ENCODE data around the gene NKAIN2.
A peak's percentile ranks its signal among the peaks of the same experiment; 100 is the strongest.
"Not testable (repeated sequence)": the region's sequence is repeated elsewhere in the genome, so short reads cannot be mapped to it uniquely, and the experiment has no call there.

Gene NKAIN2

GRCh38 chr6:124356276-124356810 lies 552.7 kb downstream of the NKAIN2 start:
- DNase-seq = no peak

- no peak for DNase-seq
These were observed 553.1 kb downstream of the NKAIN2 start for GRCh38 chr6:124356811-124357210.

- no peak for DNase-seq
These were observed 564.5 kb downstream of the NKAIN2 start for GRCh38 chr6:124368131-124368530.

GRCh38 chr6:124371974-124372475 lies 568.4 kb downstream of the NKAIN2 start:
- no peak for DNase-seq

- no peak for DNase-seq
These were observed 569.7 kb downstream of the NKAIN2 start for GRCh38 chr6:124373386-124373785.

- no peak for DNase-seq
These were observed 585.5 kb downstream of the NKAIN2 start for GRCh38 chr6:124389127-124389526.

GRCh38 chr6:124393536-124393935 lies 589.9 kb downstream of the NKAIN2 start:
- DNase-seq = no peak

- no peak for DNase-seq
These were observed 592.7 kb downstream of the NKAIN2 start for GRCh38 chr6:124396361-124396760.

- DNase-seq = no peak
These were observed 596.8 kb downstream of the NKAIN2 start for GRCh38 chr6:124400261-124400999.

- not testable (repeated sequence) for DNase-seq
These were observed 606.8 kb downstream of the NKAIN2 start for GRCh38 chr6:124410425-124410824.

GRCh38 chr6:124412657-124413056 lies 609.0 kb downstream of the NKAIN2 start:
- DNase-seq = not testable (repeated sequence)

- DNase-seq = no peak
These were observed 616.6 kb downstream of the NKAIN2 start for GRCh38 chr6:124420116-124420840.

- DNase-seq = peak; percentile 59
These were observed 620.0 kb downstream of the NKAIN2 start for GRCh38 chr6:124423621-124424020.

- no peak for DNase-seq
These were observed 627.2 kb downstream of the NKAIN2 start for GRCh38 chr6:124430740-124431318.

GRCh38 chr6:124432620-124433019 lies 629.0 kb downstream of the NKAIN2 start:
- peak; percentile 7 for DNase-seq

- DNase-seq = no peak
These were observed 629.9 kb downstream of the NKAIN2 start for GRCh38 chr6:124433387-124434160.

- no peak for DNase-seq
These were observed 630.8 kb downstream of the NKAIN2 start for GRCh38 chr6:124434421-124434820.

- DNase-seq = no peak
These were observed 633.1 kb downstream of the NKAIN2 start for GRCh38 chr6:124436803-124437202.

- DNase-seq = no peak
These were observed 634.9 kb downstream of the NKAIN2 start for GRCh38 chr6:124438546-124439065.

GRCh38 chr6:124441450-124441849 lies 637.8 kb downstream of the NKAIN2 start:
- DNase-seq = no peak

GRCh38 chr6:124443541-124443940 lies 639.9 kb downstream of the NKAIN2 start:
- peak; percentile 24 for DNase-seq

GRCh38 chr6:124445581-124445980 lies 641.9 kb downstream of the NKAIN2 start:
- no peak for DNase-seq
